ENCODE results near the gene EMID1.

DNA sequence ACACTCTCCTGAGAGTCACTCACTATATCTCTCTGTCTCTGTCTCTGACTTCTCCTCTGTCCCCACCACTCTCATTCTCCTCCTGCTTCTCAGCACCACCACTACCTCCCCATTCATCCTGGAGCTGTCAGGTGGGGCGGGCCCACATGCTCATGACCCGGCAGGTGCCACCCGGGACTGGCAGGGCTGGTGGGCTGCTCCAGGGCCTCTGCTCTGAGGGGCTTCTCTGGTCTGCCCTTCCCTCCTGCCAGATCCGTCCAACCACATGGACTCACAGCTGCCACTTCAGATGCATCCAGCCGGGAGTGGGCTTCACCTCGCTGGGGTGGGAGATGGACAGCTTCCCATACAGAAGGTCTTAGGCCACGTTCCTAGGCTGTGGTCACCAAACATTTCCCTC is 4.8 kb upstream of the EMID1 start:
- TF ChIP-seq, protein P1, sequence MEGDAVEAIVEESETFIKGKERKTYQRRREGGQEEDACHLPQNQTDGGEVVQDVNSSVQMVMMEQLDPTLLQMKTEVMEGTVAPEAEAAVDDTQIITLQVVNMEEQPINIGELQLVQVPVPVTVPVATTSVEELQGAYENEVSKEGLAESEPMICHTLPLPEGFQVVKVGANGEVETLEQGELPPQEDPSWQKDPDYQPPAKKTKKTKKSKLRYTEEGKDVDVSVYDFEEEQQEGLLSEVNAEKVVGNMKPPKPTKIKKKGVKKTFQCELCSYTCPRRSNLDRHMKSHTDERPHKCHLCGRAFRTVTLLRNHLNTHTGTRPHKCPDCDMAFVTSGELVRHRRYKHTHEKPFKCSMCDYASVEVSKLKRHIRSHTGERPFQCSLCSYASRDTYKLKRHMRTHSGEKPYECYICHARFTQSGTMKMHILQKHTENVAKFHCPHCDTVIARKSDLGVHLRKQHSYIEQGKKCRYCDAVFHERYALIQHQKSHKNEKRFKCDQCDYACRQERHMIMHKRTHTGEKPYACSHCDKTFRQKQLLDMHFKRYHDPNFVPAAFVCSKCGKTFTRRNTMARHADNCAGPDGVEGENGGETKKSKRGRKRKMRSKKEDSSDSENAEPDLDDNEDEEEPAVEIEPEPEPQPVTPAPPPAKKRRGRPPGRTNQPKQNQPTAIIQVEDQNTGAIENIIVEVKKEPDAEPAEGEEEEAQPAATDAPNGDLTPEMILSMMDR (IDR thresholded peaks at IDR 0.05; ENCODE audit: borderline replicate concordance, extremely low read depth, low read length, poor library complexity, severe bottlenecking) = no peak
- no peak for TF ChIP-seq EZH2 (IDR thresholded peaks at IDR 0.05; ENCODE audit: borderline replicate concordance, low read depth, low read length, severe bottlenecking)

Data from DND-41 (cell line).